Urinary bladder (tissue), 4 donors: ENCODE data around the gene RPL31. TPM values are rescaled to one million over a fixed set of nuclear protein-coding genes. Genes with fewer than 3 reads are reported as not detected.

Source experiments
- DNase-seq: peaks from one replicate; pipeline ENCODE4 v3.0.0-alpha.2; 2015; ENCODE audit errors: extremely low spot score
- H3K27ac ChIP-seq: one replicate; pipeline ENCODE4 v1.5.1; 2013; ENCODE audit warnings: low read depth, mild to moderate bottlenecking, moderate library complexity
- H3K36me3 ChIP-seq: one replicate; pipeline ENCODE4 v1.6.1; 2013; ENCODE audit warnings: mild to moderate bottlenecking, moderate library complexity; ENCODE audit not compliant: insufficient read depth
- H3K4me1 ChIP-seq: one replicate; pipeline ENCODE4 v1.6.1; 2013; ENCODE audit warnings: mild to moderate bottlenecking, moderate library complexity; ENCODE audit not compliant: insufficient read depth
- H3K4me3 ChIP-seq: one replicate; pipeline ENCODE4 v1.5.1; 2013; ENCODE audit warnings: low read depth, low read length
- WGBS: extraction: QIAGEN DNeasy Blood & Tissue Kit; methylation state at CpG from one replicate; pipeline ENCODE4 v1.1.7; 2013; 5-methylcytosine and 5-hydroxymethylcytosine counted together
- polyA plus RNA-seq: library from polyadenylated mRNA; stranded (reverse); fragments of 200-250 nt; gene quantifications from one replicate; pipeline ENCODE4 v1.2.3, GENCODE V29; 2013
- total RNA-seq: library from RNA; depleted of rRNA; stranded (reverse); fragments of >200 nt; gene quantifications from one replicate; pipeline ENCODE4 v1.2.3, GENCODE V29; 2014
- donor health status: healthy with polysubstance abuse.
- donor health status: healthy.

Gene RPL31
- total and polyA plus RNA-seq, 2 donors = 1,407 to 6,487 TPM

DNA sequence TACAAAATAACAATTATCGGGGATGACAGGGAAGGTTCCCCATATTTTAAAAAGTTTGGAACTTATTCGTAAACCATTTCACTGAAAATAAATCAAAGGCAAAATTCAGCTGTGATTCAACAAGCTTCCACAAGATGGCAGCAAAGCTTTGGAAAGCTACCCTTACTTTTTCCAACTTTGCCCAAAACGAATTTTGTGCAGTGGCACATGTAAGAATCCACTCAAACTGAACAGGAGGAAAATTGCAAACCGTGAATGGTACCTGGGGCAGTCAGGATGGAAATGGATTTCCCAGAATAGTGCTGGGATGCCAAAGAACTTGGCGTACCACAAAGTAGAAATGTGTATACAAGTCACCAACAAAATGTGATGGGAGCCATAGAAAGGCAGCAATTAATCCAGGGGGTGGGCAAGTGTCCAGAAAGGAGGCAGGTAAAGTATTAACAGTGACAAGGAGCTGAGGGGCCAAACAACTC is 10.7 kb downstream of the RPL31 start:
- H3K4me1 ChIP-seq = no peaks in the 10 kb centered on the region

DNA sequence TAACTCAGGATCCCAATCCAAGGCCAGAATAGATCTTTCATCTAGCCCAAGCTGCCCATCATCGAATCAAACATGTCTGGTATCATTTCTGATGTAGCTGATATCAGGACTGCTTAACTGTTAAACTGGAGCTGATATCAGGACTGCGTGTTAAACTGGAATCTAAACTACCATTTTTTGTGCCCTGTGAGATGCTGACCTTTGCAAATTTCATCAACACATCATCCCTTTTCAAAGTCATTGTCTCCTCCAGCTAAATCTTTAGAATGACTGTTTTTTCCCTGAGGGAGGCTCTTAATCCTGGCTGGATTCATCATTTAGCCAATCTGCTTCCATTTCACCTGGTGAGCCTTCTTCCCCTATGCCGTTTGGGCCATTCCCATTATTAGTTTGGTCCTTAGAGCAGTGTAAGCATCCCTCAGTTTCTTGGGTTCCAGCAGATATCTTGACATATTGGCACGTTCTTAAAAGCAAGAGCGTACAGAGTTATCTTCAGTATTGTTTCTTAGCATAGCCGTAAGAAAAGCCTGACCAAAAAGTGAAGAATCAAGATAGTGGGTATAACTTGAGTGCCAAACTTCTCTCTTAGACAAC is 12.3 kb downstream of the RPL31 start:
- Histone ChIP-seq H3K36me3 (peaks cover 4% of the 10 kb centered on the region), H3K4me1 (no peaks in the 10 kb centered on the region), H3K27ac (no peak overlapping the region), H3K4me3 (no peak overlapping the region)
- no peak for DNase-seq
- 92% methylated on average over 6 of the region's 6 CpGs for WGBS

More for the DNA sequence above, 10.7 kb downstream of the RPL31 start:
- no peak overlapping the region for H3K4me3 ChIP-seq
- 34% methylated on average over 5 of the region's 5 CpGs for WGBS
- DNase-seq = no peak
- no peak overlapping the region for H3K27ac ChIP-seq
- peaks cover 7% of the 10 kb centered on the region for H3K36me3 ChIP-seq

DNA sequence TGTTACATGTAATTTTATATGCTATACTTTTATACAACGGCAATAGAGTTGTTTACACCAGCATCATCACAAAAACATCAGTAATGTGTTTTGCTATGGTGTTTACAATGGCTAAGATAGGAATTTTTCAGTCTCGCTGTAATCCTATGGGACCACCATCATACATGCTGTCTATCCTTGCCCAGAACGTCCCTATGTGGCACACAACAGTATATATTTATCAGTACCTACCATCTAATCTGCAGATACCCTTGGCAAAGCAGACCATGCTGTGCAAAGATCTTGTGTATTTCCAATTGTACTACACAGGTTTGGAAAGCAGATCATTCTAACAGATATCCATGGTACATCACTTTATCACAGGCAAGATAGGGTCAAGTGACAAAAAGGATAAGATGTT is 15.3 kb downstream of the RPL31 start:
- Histone ChIP-seq H3K27ac (no peak overlapping the region), H3K4me1 (no peaks in the 10 kb centered on the region), H3K4me3 (no peak overlapping the region), H3K36me3 (no peaks in the 10 kb centered on the region)
- DNase-seq = no peak
- WGBS = 77% methylated on average over 3 of the region's 3 CpGs

- DNase-seq = no peak
- 51% methylated on average over 8 of the region's 8 CpGs for WGBS
These were observed 16.8 kb downstream of the RPL31 start for GRCh38 chr2:101018934-101019333.

DNA sequence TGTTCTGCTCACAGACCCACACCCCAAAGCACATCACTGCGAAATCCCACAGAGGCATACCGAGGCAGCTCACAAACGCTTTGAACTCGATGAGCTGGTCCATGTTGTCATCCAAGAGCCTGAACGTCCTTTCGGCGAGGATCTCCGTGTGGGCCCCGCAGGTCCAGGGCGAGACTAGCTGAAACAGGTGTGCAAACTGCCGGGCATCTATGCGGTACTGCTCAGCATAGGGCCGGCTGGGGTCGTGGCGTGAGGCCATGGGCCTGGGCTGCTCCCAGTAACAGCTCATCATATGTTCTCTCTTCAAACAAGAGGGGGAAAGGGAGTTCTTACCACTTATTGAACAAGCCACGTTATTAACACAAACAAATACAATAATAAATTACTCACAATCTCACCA is 20.1 kb downstream of the RPL31 start:
- Histone ChIP-seq H3K27ac (no peak overlapping the region), H3K4me1 (no peaks in the 10 kb centered on the region), H3K4me3 (no peak overlapping the region), H3K36me3 (no peaks in the 10 kb centered on the region)
- no peak for DNase-seq
- WGBS = 85% methylated on average over 16 of the region's 16 CpGs

More at GRCh38 chr2:101018934-101019333, 16.8 kb downstream of the RPL31 start:
- Histone ChIP-seq H3K4me1 (no peaks in the 10 kb centered on the region), H3K4me3 (no peak overlapping the region), H3K27ac (no peak overlapping the region), H3K36me3 (no peaks in the 10 kb centered on the region)

DNA sequence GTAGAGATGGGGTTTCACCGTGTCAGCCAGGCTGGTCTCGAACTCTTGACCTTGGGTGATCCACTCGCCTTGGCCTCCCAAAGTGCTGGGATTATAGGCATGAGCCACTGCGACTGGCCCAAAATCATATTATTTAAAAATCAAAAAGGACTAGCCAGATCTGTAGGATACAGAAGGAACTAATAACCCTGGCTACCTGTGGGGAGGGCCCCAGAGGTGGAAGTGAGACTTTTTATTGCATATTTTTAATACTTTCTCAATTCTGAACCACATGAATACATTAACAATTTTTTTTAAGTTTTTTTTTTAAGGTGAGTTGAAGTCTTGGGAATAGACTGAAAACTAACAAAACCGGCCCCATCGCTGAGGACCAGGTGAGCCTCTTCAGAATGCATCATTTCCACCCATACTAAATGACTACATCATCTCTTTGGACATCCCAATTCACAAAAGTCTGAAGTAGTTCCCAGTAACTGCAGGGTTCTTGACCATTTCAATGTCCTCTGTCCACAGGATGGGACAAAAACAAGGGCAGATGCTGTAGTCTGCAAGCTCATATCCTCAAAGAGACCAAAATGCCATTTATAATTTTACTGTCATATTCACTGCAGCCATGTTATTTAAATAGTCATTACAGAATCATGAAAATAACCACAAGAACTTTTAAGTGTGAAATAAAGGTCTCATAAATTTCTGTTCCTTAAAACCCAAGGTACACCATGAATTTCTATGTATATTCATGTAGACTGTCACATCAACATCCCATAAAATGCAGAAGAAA is 21.4 kb downstream of the RPL31 start:
- H3K27ac ChIP-seq = no peak overlapping the region
- no peak for DNase-seq
- H3K4me1 ChIP-seq = no peaks in the 10 kb centered on the region
- no peak overlapping the region for H3K4me3 ChIP-seq
- H3K36me3 ChIP-seq = no peaks in the 10 kb centered on the region
- WGBS = 97% methylated on average over 6 of the region's 6 CpGs

DNA sequence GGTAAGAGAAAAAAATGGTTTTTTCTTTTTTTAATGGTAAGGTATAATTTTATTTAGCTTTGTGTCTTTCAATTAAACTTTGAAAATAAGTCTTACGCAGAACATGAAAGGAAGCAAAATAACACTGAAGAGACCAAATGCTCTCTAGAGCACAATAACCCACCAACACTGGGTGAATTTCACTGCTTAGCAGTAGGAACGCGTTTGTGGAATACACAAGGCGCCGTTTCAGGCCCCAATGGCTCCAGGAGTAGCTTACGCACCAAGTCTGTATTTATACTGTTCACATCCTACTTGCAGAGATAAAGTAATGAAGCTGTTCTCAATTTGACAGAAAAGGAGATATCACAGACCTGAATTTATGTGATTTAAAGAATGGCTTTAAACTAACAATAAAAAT is 23.5 kb downstream of the RPL31 start:
- no peaks in the 10 kb centered on the region for H3K36me3 ChIP-seq
- WGBS = 80% methylated on average over 6 of the region's 6 CpGs

GRCh38 chr2:101026253-101026701 is 24.2 kb downstream of the RPL31 start:
- Histone ChIP-seq H3K36me3 (no peaks in the 10 kb centered on the region), H3K27ac (no peak overlapping the region)
- WGBS = 59% methylated on average over 9 of the region's 9 CpGs

More for the DNA sequence above, 23.5 kb downstream of the RPL31 start:
- Histone ChIP-seq H3K27ac (no peak overlapping the region), H3K4me1 (no peaks in the 10 kb centered on the region), H3K4me3 (no peak overlapping the region)
- DNase-seq = no peak

DNA sequence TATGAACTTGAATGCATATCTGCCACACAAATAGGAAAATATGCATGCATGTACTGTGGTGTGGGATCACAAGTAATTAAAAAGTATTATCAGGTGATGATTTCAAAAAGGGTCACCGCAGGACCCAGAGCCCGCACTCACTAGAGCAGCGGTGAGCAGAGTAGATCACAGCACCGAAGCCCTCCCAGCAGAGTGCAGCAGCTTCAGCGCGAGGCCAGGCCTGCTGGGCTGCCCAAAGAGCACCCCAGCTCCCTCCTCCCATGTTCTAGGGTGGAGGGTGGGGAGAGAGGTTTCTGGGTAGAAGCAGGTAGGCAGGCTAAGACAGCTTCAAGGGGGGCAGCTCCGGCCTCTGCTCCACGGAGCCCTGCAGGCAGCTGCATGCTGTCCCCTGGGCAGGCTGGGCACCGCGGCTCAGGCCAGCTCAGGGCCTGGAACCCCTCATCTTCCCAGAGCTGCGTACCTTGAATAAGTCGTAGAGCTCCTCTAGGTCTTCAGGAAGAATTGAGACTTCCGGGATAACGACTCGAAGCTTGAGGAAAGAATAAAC is 24.9 kb downstream of the RPL31 start:
- Histone ChIP-seq H3K27ac (no peak overlapping the region), H3K4me1 (no peaks in the 10 kb centered on the region), H3K36me3 (no peaks in the 10 kb centered on the region), H3K4me3 (no peak overlapping the region)
- 84% methylated on average over 15 of the region's 15 CpGs for WGBS
- no peak for DNase-seq

More at GRCh38 chr2:101026253-101026701, 24.2 kb downstream of the RPL31 start:
- Histone ChIP-seq H3K4me1 (no peaks in the 10 kb centered on the region), H3K4me3 (no peak overlapping the region)
- no peak for DNase-seq

DNA sequence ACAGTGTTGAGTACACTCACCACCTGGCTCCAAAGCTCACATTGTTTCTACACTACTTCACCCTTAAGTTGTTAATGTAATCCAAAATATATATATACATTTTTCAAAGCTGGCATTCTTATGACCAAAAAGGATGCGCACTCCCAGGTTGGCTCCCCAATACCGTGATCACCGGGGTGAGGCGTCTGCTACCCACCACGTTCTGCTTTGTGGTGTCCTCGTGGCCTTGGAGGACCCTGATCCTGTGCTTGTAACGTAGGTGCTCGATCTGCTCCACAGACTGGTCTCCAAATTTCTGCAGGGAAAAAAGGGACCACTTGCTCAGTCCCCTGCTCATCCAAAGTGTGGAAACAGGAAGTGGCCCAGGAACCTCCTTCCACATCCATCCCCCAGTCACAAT is 25.8 kb downstream of the RPL31 start:
- H3K27ac ChIP-seq = no peak overlapping the region
- no peaks in the 10 kb centered on the region for H3K4me1 ChIP-seq
- no peak overlapping the region for H3K4me3 ChIP-seq
- WGBS = 93% methylated on average over 8 of the region's 8 CpGs
- H3K36me3 ChIP-seq = peaks cover 4% of the 10 kb centered on the region
- no peak for DNase-seq

GRCh38 chr2:101030866-101031554 is 28.9 kb downstream of the RPL31 start:
- Histone ChIP-seq H3K27ac (no peak overlapping the region), H3K36me3 (peaks cover 4% of the 10 kb centered on the region), H3K4me1 (no peaks in the 10 kb centered on the region), H3K4me3 (no peak overlapping the region)
- WGBS = 88% methylated on average over 10 of the region's 10 CpGs
- DNase-seq = no peak

DNA sequence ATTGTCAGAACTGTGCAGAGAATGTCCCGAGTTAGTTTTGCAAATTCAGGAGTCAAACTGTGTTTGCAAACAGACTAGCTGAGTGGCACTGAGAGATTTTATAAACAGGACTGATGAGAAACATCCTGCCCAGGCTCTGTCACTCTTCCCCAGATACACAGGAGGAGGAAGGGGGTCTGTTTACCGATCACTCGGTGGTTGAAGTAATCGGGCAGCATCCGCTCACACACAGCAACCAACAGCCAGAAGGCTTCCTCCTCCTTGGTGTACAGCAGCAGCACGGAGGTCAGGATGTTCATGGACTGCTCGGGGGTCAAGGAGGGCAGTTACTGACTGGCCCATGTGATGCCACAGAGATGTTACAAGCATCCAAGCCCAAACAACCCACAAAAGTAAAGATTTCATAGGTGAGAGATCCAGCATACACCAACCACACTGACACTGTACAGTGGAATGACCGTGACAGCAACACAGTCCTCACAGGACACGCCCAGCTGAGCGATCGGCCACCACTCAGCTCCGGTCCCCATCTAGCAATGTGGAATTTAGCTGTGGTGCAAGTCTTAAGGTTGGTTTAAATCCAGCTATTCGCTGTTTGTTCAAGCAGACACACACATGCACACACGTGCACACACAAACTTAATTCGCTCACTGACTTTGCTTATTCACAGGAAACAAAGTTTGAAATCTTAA is 30.1 kb downstream of the RPL31 start:
- Histone ChIP-seq H3K4me3 (no peak overlapping the region), H3K36me3 (peaks cover 5% of the 10 kb centered on the region), H3K27ac (no peak overlapping the region), H3K4me1 (no peaks in the 10 kb centered on the region)
- 85% methylated on average over 15 of the region's 15 CpGs for WGBS
- no peak for DNase-seq

DNA sequence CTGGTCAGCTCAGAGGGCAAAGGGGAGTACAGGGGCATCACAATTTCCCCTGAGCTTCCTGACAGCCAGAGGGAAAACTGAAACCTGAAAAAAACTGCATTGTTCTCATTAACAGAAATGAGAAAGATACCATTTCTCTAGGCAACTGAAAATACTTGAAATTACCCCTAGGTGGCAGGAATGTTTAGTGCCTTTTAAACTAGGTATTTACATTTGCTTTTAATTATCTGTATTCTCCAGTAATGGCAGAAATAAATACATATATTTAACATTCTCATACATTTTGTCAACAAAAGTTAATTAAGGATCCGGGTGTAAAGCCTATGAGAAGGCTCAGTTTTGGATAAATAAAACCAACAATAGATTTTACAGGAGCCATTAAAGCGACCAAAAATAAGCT is 34.5 kb downstream of the RPL31 start:
- DNase-seq = no peak
- no peak overlapping the region for H3K27ac ChIP-seq

More for the DNA sequence above, 34.5 kb downstream of the RPL31 start:
- H3K36me3 ChIP-seq = peaks cover 7% of the 10 kb centered on the region
- no peak overlapping the region for H3K4me3 ChIP-seq
- no peaks in the 10 kb centered on the region for H3K4me1 ChIP-seq
- WGBS = 66% methylated on average over 2 of the region's 2 CpGs
